C4-2B (cell line): ENCODE data around the gene GTF3C5.

Experiments
- ZFX ChIP-seq: fragments of 450-650 bp; IDR thresholded peaks from 2 replicates; pipeline ENCODE4 v1.6.1; 2017
- TF ChIP-seq, protein P1 (sequence below): fragments of 450-650 bp; conservative IDR thresholded peaks from 2 replicates; pipeline ENCODE4 v1.5.1; 2017; ENCODE audit warnings: mild to moderate bottlenecking

DNA sequence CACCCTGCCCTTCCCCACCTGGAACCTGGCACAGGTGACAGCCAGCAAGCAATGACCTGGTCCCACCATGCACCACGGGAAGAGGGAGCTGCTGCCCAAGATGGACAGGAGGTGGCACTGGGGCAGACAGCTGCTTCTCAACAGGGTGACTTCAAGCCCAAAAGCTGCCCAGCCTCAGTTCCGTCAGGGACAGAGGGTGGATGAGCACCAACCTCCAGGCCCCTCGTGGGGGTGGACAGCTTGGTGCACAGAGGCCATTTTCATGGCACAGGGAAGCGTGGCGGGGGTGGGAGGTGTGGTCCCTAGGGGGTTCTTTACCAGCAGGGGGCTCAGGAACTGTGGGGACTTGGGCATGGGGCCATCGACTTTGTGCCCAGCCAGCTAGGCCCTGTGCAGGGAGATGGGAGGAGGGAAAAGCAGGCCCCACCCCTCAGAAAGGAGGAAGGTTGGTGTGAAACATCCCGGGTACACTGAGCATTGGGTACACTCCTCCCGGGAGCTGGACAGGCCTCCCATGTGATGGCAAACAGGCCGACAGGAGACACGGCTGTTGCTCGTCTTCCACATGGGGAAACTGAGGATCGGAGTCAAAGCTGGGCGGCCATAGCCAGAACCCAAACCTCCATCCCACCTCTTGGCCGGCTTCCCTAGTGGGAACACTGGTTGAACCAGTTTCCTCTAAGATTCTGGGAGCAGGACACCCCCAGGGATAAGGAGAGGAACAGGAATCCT lies 32.9 kb downstream of the GTF3C5 start:
- TF ChIP-seq, protein P1, sequence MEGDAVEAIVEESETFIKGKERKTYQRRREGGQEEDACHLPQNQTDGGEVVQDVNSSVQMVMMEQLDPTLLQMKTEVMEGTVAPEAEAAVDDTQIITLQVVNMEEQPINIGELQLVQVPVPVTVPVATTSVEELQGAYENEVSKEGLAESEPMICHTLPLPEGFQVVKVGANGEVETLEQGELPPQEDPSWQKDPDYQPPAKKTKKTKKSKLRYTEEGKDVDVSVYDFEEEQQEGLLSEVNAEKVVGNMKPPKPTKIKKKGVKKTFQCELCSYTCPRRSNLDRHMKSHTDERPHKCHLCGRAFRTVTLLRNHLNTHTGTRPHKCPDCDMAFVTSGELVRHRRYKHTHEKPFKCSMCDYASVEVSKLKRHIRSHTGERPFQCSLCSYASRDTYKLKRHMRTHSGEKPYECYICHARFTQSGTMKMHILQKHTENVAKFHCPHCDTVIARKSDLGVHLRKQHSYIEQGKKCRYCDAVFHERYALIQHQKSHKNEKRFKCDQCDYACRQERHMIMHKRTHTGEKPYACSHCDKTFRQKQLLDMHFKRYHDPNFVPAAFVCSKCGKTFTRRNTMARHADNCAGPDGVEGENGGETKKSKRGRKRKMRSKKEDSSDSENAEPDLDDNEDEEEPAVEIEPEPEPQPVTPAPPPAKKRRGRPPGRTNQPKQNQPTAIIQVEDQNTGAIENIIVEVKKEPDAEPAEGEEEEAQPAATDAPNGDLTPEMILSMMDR = no peak
- no peak for TF ChIP-seq ZFX
